Measurements from ENCODE around the gene RAP1GAP.

GRCh38 chr1:21573971-21574465 lies 95.1 kb downstream of the RAP1GAP start:
- TF ChIP-seq CTCF (IDR thresholded peaks at IDR 0.05; ENCODE audit: low read length) (peak; percentile 61), EZH2 (IDR thresholded peaks at IDR 0.05; ENCODE audit: borderline replicate concordance, low read length) (no peak)
